HL-60 (cell line): ENCODE results near the gene LRP2.

Experiments
- DNase-seq, 2 experiments: peaks; one replicate each; pipeline ENCODE4 v3.0.0-alpha.2; 2010 to 2020; ENCODE audit warnings: low read depth in 1 of 2, low spot score in 1 of 2
- H3K27ac ChIP-seq: fragments of 250-450 bp; sonication (Bioruptor Pico); replicated peaks from 2 replicates; pipeline ENCODE4 v1.5.1; 2020; ENCODE audit warnings: mild to moderate bottlenecking, moderate library complexity
- H3K27me3 ChIP-seq: fragments of 250-450 bp; sonication (Bioruptor Pico); 2 replicates; pipeline ENCODE4 v1.5.1; 2021; ENCODE audit warnings: mild to moderate bottlenecking, moderate library complexity; ENCODE audit not compliant: insufficient read depth, poor library complexity, severe bottlenecking
- H3K4me3 ChIP-seq: replicated peaks from 2 replicates; pipeline ENCODE4 v1.5.1; 2011; ENCODE audit warnings: mild to moderate bottlenecking, control low read depth, low read length; ENCODE audit not compliant: insufficient read depth
- POLR2AphosphoS5 ChIP-seq: IDR thresholded peaks from 2 replicates; pipeline ENCODE4 v1.6.1; 2012; ENCODE audit warnings: low read depth
- SPI1 ChIP-seq: IDR thresholded peaks from 2 replicates; pipeline ENCODE4 v1.6.1; 2012; ENCODE audit warnings: low read depth, mild to moderate bottlenecking, borderline replicate concordance
- TF ChIP-seq, protein P1 (sequence below): IDR thresholded peaks from one replicate; pipeline ENCODE4 v1.5.1; 2011; ENCODE audit warnings: low read length, control low read depth, inconsistent platforms; ENCODE audit not compliant: insufficient read depth

LRP2 gene

DNA sequence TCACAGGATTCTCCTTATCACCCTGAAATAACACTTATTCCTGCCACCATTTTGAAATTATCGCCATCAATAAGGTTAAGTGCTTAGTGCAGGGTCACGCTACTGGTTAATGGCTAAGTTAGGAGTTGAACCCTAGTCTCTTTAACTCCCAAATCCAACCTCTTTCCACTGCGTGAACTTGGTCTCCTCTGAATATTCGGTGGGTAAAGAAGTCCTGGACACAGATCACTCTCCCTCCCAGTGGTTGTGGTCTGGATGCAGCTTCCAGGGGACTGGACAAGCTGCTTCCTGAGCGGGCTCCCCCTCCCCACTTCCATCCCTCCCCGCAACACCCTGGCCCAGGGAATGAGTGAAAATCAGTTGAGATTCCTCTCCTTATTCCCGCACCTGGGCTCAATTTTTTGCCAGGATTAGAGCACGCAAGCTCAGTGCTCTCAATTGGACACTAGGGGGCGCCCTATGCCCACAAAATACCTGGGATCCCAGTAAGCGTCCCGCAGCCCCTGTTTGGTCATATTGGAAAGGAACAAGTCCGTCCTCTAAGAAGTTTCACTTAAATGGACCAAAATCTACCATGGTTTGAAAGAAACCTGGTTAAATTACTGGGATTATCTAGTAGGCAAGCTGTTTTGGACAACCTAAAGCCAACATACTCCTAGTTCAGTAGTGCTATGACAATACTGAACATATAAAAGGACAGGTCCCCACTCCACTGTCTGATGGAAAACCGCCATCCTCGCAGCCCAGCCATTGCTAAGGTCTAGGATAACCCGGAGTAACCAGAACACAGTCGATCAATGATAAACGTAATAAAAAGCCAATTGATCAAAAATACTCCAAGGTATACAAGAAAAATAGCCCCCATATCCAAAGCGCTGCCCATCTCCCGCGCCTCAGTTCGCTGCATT, 252.6 kb downstream of the LRP2 start:
- peak; percentile 56 to 80 for DNase-seq
- TF ChIP-seq, protein P1, sequence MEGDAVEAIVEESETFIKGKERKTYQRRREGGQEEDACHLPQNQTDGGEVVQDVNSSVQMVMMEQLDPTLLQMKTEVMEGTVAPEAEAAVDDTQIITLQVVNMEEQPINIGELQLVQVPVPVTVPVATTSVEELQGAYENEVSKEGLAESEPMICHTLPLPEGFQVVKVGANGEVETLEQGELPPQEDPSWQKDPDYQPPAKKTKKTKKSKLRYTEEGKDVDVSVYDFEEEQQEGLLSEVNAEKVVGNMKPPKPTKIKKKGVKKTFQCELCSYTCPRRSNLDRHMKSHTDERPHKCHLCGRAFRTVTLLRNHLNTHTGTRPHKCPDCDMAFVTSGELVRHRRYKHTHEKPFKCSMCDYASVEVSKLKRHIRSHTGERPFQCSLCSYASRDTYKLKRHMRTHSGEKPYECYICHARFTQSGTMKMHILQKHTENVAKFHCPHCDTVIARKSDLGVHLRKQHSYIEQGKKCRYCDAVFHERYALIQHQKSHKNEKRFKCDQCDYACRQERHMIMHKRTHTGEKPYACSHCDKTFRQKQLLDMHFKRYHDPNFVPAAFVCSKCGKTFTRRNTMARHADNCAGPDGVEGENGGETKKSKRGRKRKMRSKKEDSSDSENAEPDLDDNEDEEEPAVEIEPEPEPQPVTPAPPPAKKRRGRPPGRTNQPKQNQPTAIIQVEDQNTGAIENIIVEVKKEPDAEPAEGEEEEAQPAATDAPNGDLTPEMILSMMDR: peak; percentile 93
- TF ChIP-seq POLR2AphosphoS5 (no peak), SPI1 (no peak)
- H3K27ac ChIP-seq: no peak overlapping the region
- no peak overlapping the region for H3K4me3 ChIP-seq
- H3K27me3 ChIP-seq: no peaks in the 10 kb centered on the region

DNA sequence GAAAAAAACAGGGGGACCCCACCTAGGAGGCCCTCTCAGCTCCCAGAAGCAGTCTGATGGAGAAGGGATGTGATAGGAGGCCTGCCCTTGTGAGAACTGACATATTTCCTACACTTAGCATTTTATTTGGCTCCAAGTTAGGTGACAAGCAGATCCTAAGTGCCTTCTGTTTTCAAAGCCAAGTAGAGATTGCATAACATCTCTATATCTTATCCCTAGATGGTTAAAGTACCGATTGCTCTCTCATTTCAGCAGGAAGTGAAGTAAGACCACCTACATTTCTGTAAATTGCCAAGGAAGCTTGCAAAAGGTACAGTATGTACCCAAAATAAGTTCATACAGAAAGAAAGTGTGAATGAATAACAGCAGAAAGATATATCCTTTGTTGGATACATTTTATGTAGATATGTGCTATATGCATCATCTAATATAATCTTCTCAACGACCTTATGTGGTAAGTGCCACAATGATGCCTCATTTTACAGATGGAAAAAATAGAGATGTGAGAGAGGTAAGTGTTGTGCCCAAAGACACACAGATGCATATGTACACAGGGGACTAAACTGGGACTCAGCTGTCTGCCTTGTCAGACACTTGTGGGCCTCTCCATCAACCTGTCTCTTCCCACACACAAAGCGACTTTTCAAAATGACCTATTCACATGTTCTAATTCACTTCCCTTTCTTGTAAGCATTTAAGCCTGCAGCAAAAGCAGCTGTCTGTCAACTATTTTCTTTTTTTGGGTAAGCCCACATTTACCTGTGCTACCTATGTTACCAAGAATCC, 254.0 kb downstream of the LRP2 start:
- peak overlapping the region; percentile 61 for H3K27ac ChIP-seq
- H3K4me3 ChIP-seq: no peak overlapping the region
- peak; percentile 21 to 31 for DNase-seq
- peak; percentile 80 for TF ChIP-seq SPI1
- TF ChIP-seq, protein P1: no peak
- no peaks in the 10 kb centered on the region for H3K27me3 ChIP-seq

DNA sequence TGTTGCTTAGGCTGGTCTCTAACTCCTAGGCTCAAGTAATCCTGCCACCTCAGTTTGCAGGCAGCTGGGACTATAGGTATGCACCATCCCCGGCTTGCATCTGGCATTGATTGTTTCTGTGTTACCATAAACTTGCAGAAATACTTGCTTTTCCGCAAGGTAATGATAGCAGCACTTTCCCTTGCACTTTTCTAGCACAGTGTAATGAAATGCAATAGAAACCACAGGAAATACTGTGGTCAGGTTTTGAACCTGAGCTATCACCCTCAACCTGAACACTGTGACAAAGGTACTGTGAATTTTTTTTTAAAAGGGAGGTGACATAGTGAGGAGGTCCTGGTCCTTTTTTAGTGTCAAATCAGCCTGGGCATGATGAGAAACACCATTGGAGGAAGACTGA, 254.7 kb downstream of the LRP2 start:
- TF ChIP-seq, protein P1: no peak
- peak; percentile 82; the same call in 1 of the 2 replicates for TF ChIP-seq SPI1
- no peaks in the 10 kb centered on the region for H3K27me3 ChIP-seq
- peak in 1 of 2 experiments; percentile 69 for DNase-seq
- H3K4me3 ChIP-seq: no peak overlapping the region
- peak overlapping the region; percentile 61 for H3K27ac ChIP-seq

DNA sequence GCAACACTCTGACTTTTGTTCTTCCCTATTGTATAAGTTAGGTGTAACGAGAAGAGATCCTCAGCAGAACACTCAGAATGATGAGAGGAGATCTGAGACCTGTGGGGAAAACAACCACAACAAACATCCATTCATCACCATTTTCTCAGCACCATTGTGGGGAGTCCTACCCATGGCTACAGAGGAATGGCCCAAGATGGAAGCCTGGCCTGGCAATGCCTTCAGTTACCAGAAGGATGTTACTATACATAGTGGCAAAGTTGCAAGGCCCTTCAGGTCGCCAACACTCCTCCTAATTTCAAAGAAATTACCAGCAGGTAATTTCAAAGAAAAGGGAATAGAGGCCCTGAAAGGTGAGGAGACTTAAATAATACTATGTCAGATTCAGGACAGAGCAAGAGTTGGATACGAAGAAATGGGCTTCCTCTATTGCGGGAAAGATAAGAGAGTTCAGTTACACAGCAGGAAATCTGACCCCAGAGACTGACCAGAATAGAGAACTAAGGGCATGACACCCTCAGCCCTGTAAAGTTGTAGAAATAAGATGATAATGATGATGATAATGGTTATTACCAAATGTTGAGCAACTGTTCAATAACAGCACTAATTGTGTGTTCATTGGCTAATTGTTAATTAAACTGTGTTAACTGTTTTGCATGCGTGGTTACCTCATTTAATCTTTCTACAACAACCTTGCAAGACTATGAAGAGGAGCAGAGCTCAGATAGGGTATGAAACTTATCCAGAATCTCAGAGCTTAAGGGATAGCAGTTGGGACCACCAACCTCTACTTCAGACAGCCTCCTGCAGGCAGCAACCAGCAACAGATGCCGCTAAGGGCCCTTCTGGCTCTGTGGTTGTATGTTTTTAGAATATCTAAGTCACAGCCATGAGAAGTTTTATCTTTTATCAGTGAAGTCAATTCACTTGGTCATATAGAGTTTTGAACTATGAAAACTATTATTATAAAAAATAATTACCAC, 255.5 kb downstream of the LRP2 start:
- no peaks in the 10 kb centered on the region for H3K27me3 ChIP-seq
- peak in 1 of 2 experiments; percentile 56 for DNase-seq

More for the DNA sequence above, 255.5 kb downstream of the LRP2 start:
- peak; percentile 53; the same call in 1 of the 2 replicates for TF ChIP-seq SPI1
- TF ChIP-seq, protein P1: no peak
- Histone ChIP-seq H3K27ac (peak overlapping the region; percentile 61), H3K4me3 (no peak overlapping the region)
